HFFc6 (cell line): Measurements from ENCODE around the gene C10orf90. TPM values are rescaled to one million over a fixed set of nuclear protein-coding genes. Genes with fewer than 3 reads are reported as not detected.
A peak's percentile ranks its signal among the peaks of the same experiment; 100 is the strongest.

Source experiments
- DNase-seq: peaks from one replicate; pipeline ENCODE4 v3.0.0-alpha.2; 2018
- H3K27ac Mint-ChIP-seq: 2 replicates; pipeline ENCODE4 v1.8.0; 2020; ENCODE audit warnings: mild to moderate bottlenecking, mixed read lengths
- H3K27me3 Mint-ChIP-seq: 2 replicates; pipeline ENCODE4 v1.8.0; 2021; ENCODE audit warnings: mild to moderate bottlenecking, moderate library complexity, mixed read lengths; ENCODE audit not compliant: insufficient read depth
- H3K36me3 Mint-ChIP-seq: 2 replicates; pipeline ENCODE4 v1.8.0; 2021; ENCODE audit warnings: low read depth, mixed read lengths
- H3K4me1 Mint-ChIP-seq: 2 replicates; pipeline ENCODE4 v1.8.0; 2020; ENCODE audit warnings: low read depth, mixed read lengths
- H3K4me3 Mint-ChIP-seq: 2 replicates; pipeline ENCODE4 v1.8.0; 2020; ENCODE audit warnings: mild to moderate bottlenecking, moderate library complexity, mixed read lengths
- H3K9me3 Mint-ChIP-seq: 2 replicates; pipeline ENCODE4 v1.8.0; 2020; ENCODE audit warnings: mild to moderate bottlenecking, mixed read lengths
- total RNA-seq, 6 experiments: library from RNA; stranded (reverse); fragmentation: NEBNext Ultra II Directional; extraction: Animal tissue kit (Norgen Biotek cat#: 25700); gene quantifications; 2 replicates in 1 of 6; 3 replicates in 5 of 6; pipeline ENCODE4 v1.2.3, GENCODE V29; 2021
- TF ChIP-seq, protein P1 (sequence below): fragments of 200-600 bp; sonication (generic); IDR thresholded peaks from 2 replicates; pipeline ENCODE4 v1.5.0; 2021; ENCODE audit warnings: antibody characterized with exemption, mild to moderate bottlenecking

Gene C10orf90
- total RNA-seq, 6 experiments from 2014 or later, result not detected

- Mint-ChIP-seq H3K27ac (no peak overlapping the region), H3K9me3 (peaks cover 15% of the 10 kb centered on the region), H3K4me1 (0 out of 2 replicates have a peak, but pooled peaks cover 5% of the 10 kb centered on the region), H3K4me3 (no peak overlapping the region), H3K27me3 (peaks cover 13% of the 10 kb centered on the region), H3K36me3 (no peaks in the 10 kb centered on the region)
- TF ChIP-seq, protein P1, sequence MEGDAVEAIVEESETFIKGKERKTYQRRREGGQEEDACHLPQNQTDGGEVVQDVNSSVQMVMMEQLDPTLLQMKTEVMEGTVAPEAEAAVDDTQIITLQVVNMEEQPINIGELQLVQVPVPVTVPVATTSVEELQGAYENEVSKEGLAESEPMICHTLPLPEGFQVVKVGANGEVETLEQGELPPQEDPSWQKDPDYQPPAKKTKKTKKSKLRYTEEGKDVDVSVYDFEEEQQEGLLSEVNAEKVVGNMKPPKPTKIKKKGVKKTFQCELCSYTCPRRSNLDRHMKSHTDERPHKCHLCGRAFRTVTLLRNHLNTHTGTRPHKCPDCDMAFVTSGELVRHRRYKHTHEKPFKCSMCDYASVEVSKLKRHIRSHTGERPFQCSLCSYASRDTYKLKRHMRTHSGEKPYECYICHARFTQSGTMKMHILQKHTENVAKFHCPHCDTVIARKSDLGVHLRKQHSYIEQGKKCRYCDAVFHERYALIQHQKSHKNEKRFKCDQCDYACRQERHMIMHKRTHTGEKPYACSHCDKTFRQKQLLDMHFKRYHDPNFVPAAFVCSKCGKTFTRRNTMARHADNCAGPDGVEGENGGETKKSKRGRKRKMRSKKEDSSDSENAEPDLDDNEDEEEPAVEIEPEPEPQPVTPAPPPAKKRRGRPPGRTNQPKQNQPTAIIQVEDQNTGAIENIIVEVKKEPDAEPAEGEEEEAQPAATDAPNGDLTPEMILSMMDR, result no peak
- no peak for DNase-seq
Measured at GRCh38 chr10:126639084-126639483, 31.4 kb downstream of the C10orf90 start.

GRCh38 chr10:126638542-126638941, 32.0 kb downstream of the C10orf90 start:
- no peak for DNase-seq
- Mint-ChIP-seq H3K27ac (no peak overlapping the region), H3K36me3 (no peaks in the 10 kb centered on the region), H3K4me3 (no peak overlapping the region), H3K9me3 (peaks cover 13% of the 10 kb centered on the region), H3K27me3 (peaks cover 7% of the 10 kb centered on the region), H3K4me1 (0 out of 2 replicates have a peak, but pooled peaks cover 5% of the 10 kb centered on the region)
- TF ChIP-seq, protein P1, result no peak

DNA sequence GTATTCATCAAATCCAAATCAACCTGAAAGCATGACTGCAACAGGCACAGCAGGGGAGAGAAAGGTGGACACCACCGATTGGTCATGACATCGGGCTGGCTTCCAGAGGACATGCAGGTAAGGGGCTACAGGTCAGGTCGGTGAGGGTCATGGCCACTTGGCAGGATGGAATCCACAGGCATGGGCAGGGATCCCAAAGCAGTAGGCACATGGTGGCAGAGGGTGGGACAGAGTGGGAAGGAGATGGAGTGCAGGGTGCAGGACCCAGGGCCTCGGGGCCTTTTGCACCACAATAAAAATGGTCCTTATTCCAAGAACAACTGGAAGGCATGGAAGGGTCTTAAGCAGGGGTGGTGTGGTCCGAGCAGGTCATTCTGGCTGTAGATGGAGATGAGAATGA, 33.0 kb downstream of the C10orf90 start:
- Mint-ChIP-seq H3K36me3 (no peaks in the 10 kb centered on the region), H3K27ac (no peak overlapping the region), H3K9me3 (peaks cover 11% of the 10 kb centered on the region), H3K4me1 (0 out of 2 replicates have a peak, but pooled peaks cover 5% of the 10 kb centered on the region), H3K27me3 (peaks cover 5% of the 10 kb centered on the region), H3K4me3 (no peak overlapping the region)
- DNase-seq, result no peak
- TF ChIP-seq, protein P1, result no peak

GRCh38 chr10:126634911-126635310, 35.6 kb downstream of the C10orf90 start:
- Mint-ChIP-seq H3K27me3 (peaks cover 5% of the 10 kb centered on the region), H3K27ac (no peak overlapping the region), H3K4me1 (no peaks in the 10 kb centered on the region), H3K9me3 (peaks cover 9% of the 10 kb centered on the region; the same call in 1 of the 2 replicates), H3K4me3 (no peak overlapping the region), H3K36me3 (no peaks in the 10 kb centered on the region)
- peak; percentile 11 for DNase-seq
- TF ChIP-seq, protein P1, result no peak

DNA sequence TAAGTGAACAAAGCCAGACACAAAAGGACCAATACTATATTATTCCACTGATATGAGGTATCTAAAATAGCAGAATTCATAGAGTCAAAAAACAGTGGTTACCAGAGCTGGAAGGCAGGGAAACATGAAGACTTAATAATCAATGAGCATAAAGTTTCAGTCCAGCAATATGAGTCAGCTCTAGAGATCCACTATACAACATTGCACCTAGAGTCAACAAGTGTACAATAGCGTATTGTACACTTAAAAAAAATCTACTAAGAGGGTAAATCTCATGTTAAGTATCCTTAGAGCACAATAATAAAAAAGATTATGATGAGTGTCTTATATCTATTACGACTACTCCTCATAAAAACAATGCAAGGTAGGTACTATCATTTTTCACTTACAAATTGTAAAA, 36.1 kb downstream of the C10orf90 start:
- peaks cover 9% of the 10 kb centered on the region; the same call in 1 of the 2 replicates for H3K9me3 Mint-ChIP-seq
- no peaks in the 10 kb centered on the region for H3K4me1 Mint-ChIP-seq
- no peak overlapping the region for H3K4me3 Mint-ChIP-seq
- peaks cover 5% of the 10 kb centered on the region for H3K27me3 Mint-ChIP-seq
- H3K36me3 Mint-ChIP-seq, result no peaks in the 10 kb centered on the region
- TF ChIP-seq, protein P1, result no peak
- no peak for DNase-seq
- no peak overlapping the region for H3K27ac Mint-ChIP-seq

DNA sequence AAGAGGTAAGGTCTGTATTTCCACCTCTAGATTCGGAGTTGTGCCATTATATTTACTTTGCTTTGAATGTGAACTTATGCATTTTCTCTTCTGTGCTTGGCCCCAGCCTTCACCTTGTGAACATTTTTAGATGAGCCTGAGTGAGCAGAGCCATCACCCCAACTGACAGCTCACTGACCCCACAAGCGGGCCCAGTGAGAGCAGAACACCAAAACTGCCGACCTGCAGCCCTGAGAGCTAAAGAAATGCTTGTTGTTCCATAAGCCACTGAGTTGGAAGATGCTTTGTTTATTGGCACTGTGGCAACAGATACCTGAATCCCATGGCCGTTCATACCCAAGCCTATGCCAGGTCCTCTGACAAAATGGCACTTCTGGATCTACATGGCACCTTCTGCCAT, 37.8 kb downstream of the C10orf90 start:
- DNase-seq, result no peak
- Mint-ChIP-seq H3K36me3 (no peaks in the 10 kb centered on the region), H3K9me3 (peaks cover 4% of the 10 kb centered on the region; the same call in 1 of the 2 replicates), H3K4me3 (no peak overlapping the region), H3K27me3 (peaks cover 2% of the 10 kb centered on the region; the same call in 1 of the 2 replicates), H3K4me1 (no peaks in the 10 kb centered on the region), H3K27ac (no peak overlapping the region)
- TF ChIP-seq, protein P1, result no peak
